ENCODE data around the gene CD83. TPM values are rescaled to one million over a fixed set of nuclear protein-coding genes. Genes with fewer than 3 reads are reported as not detected.

CD83 gene
- total and polyA plus RNA-seq, 4 donors, result 0.35 to 4.2 (median 0.60) TPM

GRCh38 chr6:14074476-14075094 is 43.0 kb upstream of the CD83 start:
- WGBS, result 70% methylated on average over 3 of the region's 3 CpGs
- Histone ChIP-seq H3K27ac (ENCODE audit: low read depth in 1 of 2, low read length in 2 of 2) (peak overlapping the region; percentile 66 to 78), H3K27me3 (ENCODE audit: control insufficient read depth in 4 of 4, insufficient read depth in 4 of 4, low read length in 3 of 4) (no peaks in the 10 kb centered on the region), H3K9ac (ENCODE audit: low read depth in 1 of 2, low read length in 2 of 2) (peak overlapping the region; percentile 66 to 81), H3K36me3 (ENCODE audit: control insufficient read depth in 4 of 4, insufficient read depth in 3 of 4, low read depth in 1 of 4, low read length in 3 of 4) (no peaks in the 10 kb centered on the region), H3K4me3 (ENCODE audit: low read depth in 1 of 3, low read length in 3 of 3) (peak overlapping the region; percentile 42 to 64 (median 61)), H3K9me3 (ENCODE audit: control insufficient read depth in 4 of 4, low read length in 3 of 4) (no peaks in the 10 kb centered on the region), H3K4me1 (ENCODE audit: control insufficient read depth in 4 of 4, insufficient read depth in 4 of 4, low read length in 3 of 4) (peaks cover 2 to 11% (median 4%) of the 10 kb centered on the region in 4 donors)
- no peak for DNase-seq (ENCODE audit: low spot score)
- TF ChIP-seq RXRA (IDR thresholded peaks at IDR 0.05), result no peak
- TF ChIP-seq RAD21 (IDR thresholded peaks at IDR 0.05), result no peak
- no peak for TF ChIP-seq YY1 (IDR thresholded peaks at IDR 0.05)

- no peak for DNase-seq (ENCODE audit: low spot score)
- peaks cover 2 to 11% (median 4%) of the 10 kb centered on the region in 4 donors for H3K4me1 ChIP-seq (ENCODE audit: control insufficient read depth in 4 of 4, insufficient read depth in 4 of 4, low read length in 3 of 4)
- H3K9me3 ChIP-seq (ENCODE audit: control insufficient read depth in 4 of 4, low read length in 3 of 4), result no peaks in the 10 kb centered on the region
- no peaks in the 10 kb centered on the region for H3K27me3 ChIP-seq (ENCODE audit: control insufficient read depth in 4 of 4, insufficient read depth in 4 of 4, low read length in 3 of 4)
- no peak for TF ChIP-seq REST (IDR thresholded peaks at IDR 0.05)
- peak; percentile 27 to 46 for TF ChIP-seq RXRA (IDR thresholded peaks at IDR 0.05)
- TF ChIP-seq ZBTB33 (IDR thresholded peaks at IDR 0.05), result no peak
- TF ChIP-seq ATF3 (IDR thresholded peaks at IDR 0.05), result no peak
- TF ChIP-seq RAD21 (IDR thresholded peaks at IDR 0.05), result no peak
- peak; percentile 6 to 36 for TF ChIP-seq HNF4A (conservative IDR thresholded peaks at IDR 0.05)
- no peak for TF ChIP-seq EGR1 (IDR thresholded peaks at IDR 0.05; ENCODE audit: low read depth in 2 of 2)
- TF ChIP-seq CTCF (IDR thresholded peaks at IDR 0.05; ENCODE audit: low read depth, low read length, missing input control), result no peak
- TF ChIP-seq YY1 (IDR thresholded peaks at IDR 0.05), result peak; percentile 54
- TF ChIP-seq SP1 (IDR thresholded peaks at IDR 0.05), result peak; percentile 68
- TF ChIP-seq NR2F2 (IDR thresholded peaks at IDR 0.05), result no peak
- no peak for TF ChIP-seq FOXA2 (IDR thresholded peaks at IDR 0.05)
- no peaks in the 10 kb centered on the region for H3K36me3 ChIP-seq (ENCODE audit: control insufficient read depth in 4 of 4, insufficient read depth in 3 of 4, low read depth in 1 of 4, low read length in 3 of 4)
- H3K27ac ChIP-seq (ENCODE audit: low read depth in 1 of 2, low read length in 2 of 2), result peak overlapping the region; percentile 66 to 78
- WGBS, result 2% methylated on average over 7 of the region's 7 CpGs
- H3K9ac ChIP-seq (ENCODE audit: low read depth in 1 of 2, low read length in 2 of 2), result peak overlapping the region; percentile 66 to 81
- peak overlapping the region; percentile 42 to 64 (median 61) for H3K4me3 ChIP-seq (ENCODE audit: low read depth in 1 of 3, low read length in 3 of 3)
These were observed 42.5 kb upstream of the CD83 start for GRCh38 chr6:14075095-14075503.

All from liver (tissue), 9 donors.